GM08714 (cell line): Measurements from ENCODE around the gene SPEF1.
"Not testable (repeated sequence)": the region's sequence is repeated elsewhere in the genome, so short reads cannot be mapped to it uniquely, and the experiment has no call there.

Experiments
- H3K4me3 ChIP-seq: fragments of 200-500 bp; sonication (Bioruptor generic); 2 replicates; pipeline ENCODE4 v1.5.1; 2014; ENCODE audit warnings: mild to moderate bottlenecking, low read length, inconsistent platforms
- ZNF274 ChIP-seq: IDR thresholded peaks from 2 replicates; pipeline ENCODE4 v1.6.1; 2012; ENCODE audit warnings: mild to moderate bottlenecking, low read depth, low read length

The SPEF1 gene

GRCh38 chr20:3800878-3801260 is 19.6 kb upstream of the SPEF1 start:
- no peak for TF ChIP-seq ZNF274
- no peak overlapping the region for H3K4me3 ChIP-seq

GRCh38 chr20:3800256-3800877 is 19.1 kb upstream of the SPEF1 start:
- no peak overlapping the region for H3K4me3 ChIP-seq
- TF ChIP-seq ZNF274 = no peak

- TF ChIP-seq ZNF274 = no peak
- H3K4me3 ChIP-seq = no peak overlapping the region; the same call in 1 of the 2 replicates
Measured at GRCh38 chr20:3798908-3799248, 17.6 kb upstream of the SPEF1 start.

- peak overlapping the region; percentile 30; the same call in 1 of the 2 replicates for H3K4me3 ChIP-seq
- TF ChIP-seq ZNF274 = no peak
Measured at GRCh38 chr20:3798373-3798768, 17.1 kb upstream of the SPEF1 start.

- no peak for TF ChIP-seq ZNF274
- H3K4me3 ChIP-seq = peak overlapping the region; percentile 82; the same call in 1 of the 2 replicates
Measured at GRCh38 chr20:3797592-3798372, 16.5 kb upstream of the SPEF1 start.

GRCh38 chr20:3797226-3797545 is 15.9 kb upstream of the SPEF1 start:
- peak overlapping the region; percentile 82 for H3K4me3 ChIP-seq
- TF ChIP-seq ZNF274 = no peak

GRCh38 chr20:3796477-3797225 is 15.4 kb upstream of the SPEF1 start:
- no peak for TF ChIP-seq ZNF274
- peak overlapping the region; percentile 82 for H3K4me3 ChIP-seq

- H3K4me3 ChIP-seq = peak within 1 kb of the TSS; percentile 82
Measured at GRCh38 chr20:3795511-3796468, 14.5 kb upstream of the SPEF1 start, which contains the start of gene CDC25B. CDC25B (plus strand) TSS chr20:3796310; CDS start chr20:3796532, 222 bp downstream.

GRCh38 chr20:3794701-3795420 is 13.6 kb upstream of the SPEF1 start:
- TF ChIP-seq ZNF274 = no peak
- peak overlapping the region; percentile 71; the same call in 1 of the 2 replicates for H3K4me3 ChIP-seq

More at GRCh38 chr20:3795511-3796468, 14.5 kb upstream of the SPEF1 start, which contains the start of gene CDC25B:
- no peak for TF ChIP-seq ZNF274

GRCh38 chr20:3794168-3794567 is 12.9 kb upstream of the SPEF1 start:
- not testable (repeated sequence) for H3K4me3 ChIP-seq

- not testable (repeated sequence) for H3K4me3 ChIP-seq
Measured at GRCh38 chr20:3789201-3789600, 8.0 kb upstream of the SPEF1 start.

- H3K4me3 ChIP-seq = no peak overlapping the region
- no peak for TF ChIP-seq ZNF274
Measured at GRCh38 chr20:3788685-3789155, 7.5 kb upstream of the SPEF1 start.
